ENCODE data around the gene IMP3. TPM values are rescaled to one million over a fixed set of nuclear protein-coding genes. Genes with fewer than 3 reads are reported as not detected.

The IMP3 gene
- total RNA-seq, 2 donors from 2014 or later = 66.5 to 93.8 TPM

GRCh38 chr15:75606711-75607699 lies 33.0 kb downstream of the IMP3 start:
- Mint-ChIP-seq H3K36me3 (peaks cover 31 to 53% of the 10 kb centered on the region in 2 donors), H3K27ac (peak overlapping the region; percentile 82 to 93), H3K9me3 (no peaks in the 10 kb centered on the region)
- DNase-seq (ENCODE audit: low spot score in 2 of 2) (no peak), ATAC-seq (peak; percentile 65 to 79)

GRCh38 chr15:75606026-75606425 lies 34.0 kb downstream of the IMP3 start:
- Mint-ChIP-seq H3K9me3 (no peaks in the 10 kb centered on the region), H3K36me3 (peaks cover 29 to 53% of the 10 kb centered on the region in 2 donors), H3K27ac (peak overlapping the region; percentile 23 to 82)
- no peak for ATAC-seq
- no peak for DNase-seq (ENCODE audit: low spot score in 2 of 2)

- no peak for ATAC-seq
- no peak for DNase-seq (ENCODE audit: low spot score in 2 of 2)
- Mint-ChIP-seq H3K36me3 (peaks cover 11 to 22% of the 10 kb centered on the region in 2 donors), H3K27ac (no peak overlapping the region), H3K9me3 (no peaks in the 10 kb centered on the region)
Observed at GRCh38 chr15:75599401-75599800, 40.6 kb downstream of the IMP3 start.

GRCh38 chr15:75598361-75598760 lies 41.7 kb downstream of the IMP3 start:
- Mint-ChIP-seq H3K36me3 (peaks cover 11 to 22% of the 10 kb centered on the region in 2 donors), H3K27ac (peak overlapping the region; percentile 40 to 94), H3K9me3 (no peaks in the 10 kb centered on the region)
- DNase-seq (ENCODE audit: low spot score in 2 of 2) (no peak), ATAC-seq (no peak)

- H3K36me3 Mint-ChIP-seq = peaks cover 11 to 22% of the 10 kb centered on the region in 2 donors
- H3K9me3 Mint-ChIP-seq = no peaks in the 10 kb centered on the region
- ATAC-seq (peak; percentile 44 to 50), DNase-seq (ENCODE audit: low spot score in 2 of 2) (peak in 1 of 2 donors; percentile 12)
- peak overlapping the region; percentile 40 to 94 for H3K27ac Mint-ChIP-seq
Observed at GRCh38 chr15:75597667-75598341, 42.2 kb downstream of the IMP3 start.

- Mint-ChIP-seq H3K9me3 (no peaks in the 10 kb centered on the region), H3K36me3 (peaks cover 11 to 22% of the 10 kb centered on the region in 2 donors), H3K27ac (peak overlapping the region; percentile 33 to 40)
- DNase-seq (ENCODE audit: low spot score in 2 of 2) (no peak), ATAC-seq (no peak)
Observed at GRCh38 chr15:75596703-75597345, 43.2 kb downstream of the IMP3 start.

- H3K36me3 Mint-ChIP-seq = peaks cover 11 to 14% of the 10 kb centered on the region in 2 donors
- H3K9me3 Mint-ChIP-seq = no peaks in the 10 kb centered on the region
- peak overlapping the region in 1 of 2 donors; percentile 18 for H3K27ac Mint-ChIP-seq
- DNase-seq (ENCODE audit: low spot score in 2 of 2) (no peak), ATAC-seq (no peak)
Observed at GRCh38 chr15:75594276-75594675, 45.7 kb downstream of the IMP3 start.

GRCh38 chr15:75591655-75592364 lies 48.2 kb downstream of the IMP3 start:
- Mint-ChIP-seq H3K27ac (peak overlapping the region in 1 of 2 donors; percentile 5), H3K36me3 (peaks cover 7 to 12% of the 10 kb centered on the region in 2 donors), H3K9me3 (no peaks in the 10 kb centered on the region)
- ATAC-seq (no peak), DNase-seq (ENCODE audit: low spot score in 2 of 2) (no peak)

GRCh38 chr15:75590239-75590638 lies 49.8 kb downstream of the IMP3 start:
- no peaks in the 10 kb centered on the region for H3K9me3 Mint-ChIP-seq
- peak; percentile 81 to 83 for ATAC-seq
- peak overlapping the region in 1 of 2 donors; percentile 5 for H3K27ac Mint-ChIP-seq

More at GRCh38 chr15:75590239-75590638, 49.8 kb downstream of the IMP3 start:
- H3K36me3 Mint-ChIP-seq = peaks cover 7 to 11% of the 10 kb centered on the region in 2 donors
- DNase-seq (ENCODE audit: low spot score in 2 of 2) = no peak

Other genes starting within 250 kb of the IMP3 start
- 100 to 1,000 TPM; 104 to 123 TPM for gene SIN3A, start 188.5 kb downstream of the IMP3 start, total RNA-seq
- gene PTPN9, start 60.9 kb downstream of the IMP3 start, total RNA-seq = 10 to 100 TPM; 11.6 to 14.4 TPM
- 10 to 100 TPM; 36.1 to 37.3 TPM for gene SNUPN, start 14.5 kb downstream of the IMP3 start, total RNA-seq
- 1 to 10 TPM; 3.1 to 4.0 TPM for gene SNX33, start 7.7 kb upstream of the IMP3 start, total RNA-seq
- gene CSPG4, start 72.6 kb upstream of the IMP3 start, total RNA-seq = not detected
- 10 to 100 TPM; 15.4 to 17.8 TPM for gene UBE2Q2, start 203.2 kb upstream of the IMP3 start, total RNA-seq